Tibial artery (tissue), 4 donors: ENCODE measurements around the gene PTPRN2.

Experiments used
- DNase-seq, 2 donors: peaks; one replicate each; pipeline ENCODE4 v3.0.0-alpha.2; 2019
- H3K27ac ChIP-seq, 2 donors: fragments of 200-600 bp; sonication (generic) in 1 of 2; 1 replicate in 1 of 2; 2 replicates in 1 of 2; pipeline ENCODE4 v1.5.1; 2018 to 2019; ENCODE audit warnings: mild to moderate bottlenecking in 1 of 2
- H3K27me3 ChIP-seq, 2 donors: fragments of 200-600 bp; sonication (generic) in 1 of 2; one replicate each; pipeline versions ENCODE4 v1.5.1 to v1.6.0; 2016 to 2019
- H3K36me3 ChIP-seq, 3 donors: fragments of 200-600 bp; sonication (generic) in 2 of 3; one replicate each; pipeline ENCODE4 v1.5.1; 2016 to 2019; ENCODE audit warnings: mild to moderate bottlenecking in 2 of 3
- H3K4me1 ChIP-seq, 4 donors: fragments of 200-600 bp; sonication (generic) in 2 of 4; 1 replicate in 3 of 4; 2 replicates in 1 of 4; pipeline ENCODE4 v1.5.1; 2016 to 2019
- H3K4me3 ChIP-seq, 2 donors: fragments of 200-600 bp; sonication (generic) in 1 of 2; 1 replicate in 1 of 2; 2 replicates in 1 of 2; pipeline ENCODE4 v1.5.1; 2018 to 2019; ENCODE audit warnings: mild to moderate bottlenecking in 2 of 2
- H3K9me3 ChIP-seq, 3 donors: fragments of 200-600 bp; sonication (generic) in 1 of 3; one replicate each; pipeline ENCODE4 v1.5.1; 2016 to 2019
- CTCF ChIP-seq, 2 experiments: fragments of 200-600 bp in 1 of 2; fragments of 450-650 bp in 1 of 2; IDR thresholded peaks; one replicate each; pipeline ENCODE4 v1.5.1; 2017 to 2019; ENCODE audit warnings: antibody characterized with exemption in 2 of 2, mild to moderate bottlenecking in 1 of 2, moderate library complexity in 1 of 2
- intact Hi-C: fragments of 100-400 bp; cut with DNase I; formaldehyde crosslinking; loops from one replicate; pipeline ENCODE4 v1.15.0; 2023; ENCODE audit warnings: low total_unique reads

Gene PTPRN2

GRCh38 chr7:157719705-157720655 is 867.6 kb downstream of the PTPRN2 start:
- DNase-seq = no peak
- H3K9me3 ChIP-seq = peaks cover 0 to 5% (median 0%) of the 10 kb centered on the region in 3 donors
- no peaks in the 10 kb centered on the region for H3K4me1 ChIP-seq
- no peak overlapping the region for H3K4me3 ChIP-seq
- no peak overlapping the region for H3K27ac ChIP-seq
- TF ChIP-seq CTCF (IDR thresholded peaks at IDR 0.05) = no peak
- no peaks in the 10 kb centered on the region for H3K36me3 ChIP-seq
- peaks cover 0 to 11% of the 10 kb centered on the region in 2 donors for H3K27me3 ChIP-seq
- intact Hi-C loops = no loop called here

GRCh38 chr7:157719008-157719682 is 868.5 kb downstream of the PTPRN2 start:
- H3K4me1 ChIP-seq = no peaks in the 10 kb centered on the region
- H3K4me3 ChIP-seq = no peak overlapping the region
- no peak for TF ChIP-seq CTCF (IDR thresholded peaks at IDR 0.05)
- DNase-seq = peak in 1 of 2 donors; percentile 42
- intact Hi-C loops = no loop called here
- H3K27me3 ChIP-seq = peaks cover 0 to 11% of the 10 kb centered on the region in 2 donors
- no peaks in the 10 kb centered on the region for H3K36me3 ChIP-seq
- no peak overlapping the region for H3K27ac ChIP-seq
- peaks cover 0 to 5% (median 0%) of the 10 kb centered on the region in 3 donors for H3K9me3 ChIP-seq

- H3K36me3 ChIP-seq = no peaks in the 10 kb centered on the region
- DNase-seq = peak in 1 of 2 donors; percentile 44
- H3K9me3 ChIP-seq = peaks cover 0 to 5% (median 0%) of the 10 kb centered on the region in 3 donors
- H3K4me3 ChIP-seq = no peak overlapping the region
- no peak for TF ChIP-seq CTCF (IDR thresholded peaks at IDR 0.05)
- intact Hi-C loops = no loop called here
- peaks cover 0 to 8% of the 10 kb centered on the region in 2 donors for H3K27me3 ChIP-seq
- H3K27ac ChIP-seq = no peak overlapping the region
- no peaks in the 10 kb centered on the region for H3K4me1 ChIP-seq
Measured at GRCh38 chr7:157718303-157719007, 869.2 kb downstream of the PTPRN2 start.

GRCh38 chr7:157717211-157718174 is 870.1 kb downstream of the PTPRN2 start:
- intact Hi-C loops = no loop called here
- no peak for TF ChIP-seq CTCF (IDR thresholded peaks at IDR 0.05)
- H3K27me3 ChIP-seq = peaks cover 0 to 2% of the 10 kb centered on the region in 2 donors
- peaks cover 0 to 5% (median 0%) of the 10 kb centered on the region in 3 donors for H3K9me3 ChIP-seq
- H3K36me3 ChIP-seq = no peaks in the 10 kb centered on the region
- H3K4me3 ChIP-seq = no peak overlapping the region
- peak in 1 of 2 donors; percentile 38 for DNase-seq
- no peak overlapping the region for H3K27ac ChIP-seq
- no peaks in the 10 kb centered on the region for H3K4me1 ChIP-seq
